CD4-positive, alpha-beta T cell treated with Interferon alpha-2 for 1 hour (primary cell): ENCODE results near the gene SNX27.
"Not testable (repeated sequence)": the region's sequence is repeated elsewhere in the genome, so short reads cannot be mapped to it uniquely, and the experiment has no call there.

Source experiments
- DNase-seq, 2 donors: peaks; one replicate each; pipeline ENCODE4 v3.0.0-alpha.2; 2020 to 2022

SNX27 gene

GRCh38 chr1:151643085-151643484, 31.2 kb downstream of the SNX27 start:
- not testable (repeated sequence) for DNase-seq

GRCh38 chr1:151644001-151644400, 32.2 kb downstream of the SNX27 start:
- no peak for DNase-seq

- no peak for DNase-seq
Observed at GRCh38 chr1:151653397-151653796, 41.5 kb downstream of the SNX27 start.

DNA sequence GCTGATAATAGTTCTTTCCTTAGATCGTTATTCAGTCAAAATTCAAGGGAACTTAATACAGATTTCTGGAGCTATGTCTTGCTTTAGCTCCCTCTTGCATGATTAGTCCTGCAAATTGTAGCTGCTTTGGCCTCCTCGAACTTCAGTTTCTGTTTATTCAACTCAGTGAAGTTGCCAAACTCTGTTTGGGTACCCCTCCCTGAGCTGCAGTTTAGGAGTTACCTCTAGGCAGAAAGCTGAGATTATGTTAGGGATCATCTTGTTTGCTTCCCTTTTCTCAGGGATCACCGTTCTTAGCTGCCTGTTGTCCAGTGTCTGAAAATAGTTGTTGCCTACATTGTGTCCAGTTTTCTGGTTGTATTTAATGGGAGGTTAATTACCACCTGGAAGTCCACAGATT, 43.5 kb downstream of the SNX27 start:
- no peak for DNase-seq

DNA sequence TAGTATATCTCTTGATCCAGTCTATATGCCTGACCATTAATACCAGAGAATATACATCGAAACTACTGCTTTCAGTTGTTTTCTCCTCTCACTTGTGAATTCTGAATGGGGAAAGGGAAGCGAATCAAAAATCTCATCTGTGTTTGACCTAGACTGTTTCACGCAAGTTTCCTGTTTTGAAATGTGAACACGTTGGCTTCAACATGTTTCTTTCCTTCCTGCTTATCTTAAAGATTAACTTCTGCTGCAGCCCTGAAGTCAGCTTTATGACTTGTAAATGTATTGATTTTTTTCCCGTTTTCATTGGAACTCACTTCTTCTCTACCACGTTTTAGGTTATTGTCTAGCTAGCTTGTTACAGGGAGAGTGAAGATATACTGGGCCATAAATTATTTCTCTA, 49.9 kb downstream of the SNX27 start:
- peak in 1 of 2 donors; percentile 5 for DNase-seq

DNA sequence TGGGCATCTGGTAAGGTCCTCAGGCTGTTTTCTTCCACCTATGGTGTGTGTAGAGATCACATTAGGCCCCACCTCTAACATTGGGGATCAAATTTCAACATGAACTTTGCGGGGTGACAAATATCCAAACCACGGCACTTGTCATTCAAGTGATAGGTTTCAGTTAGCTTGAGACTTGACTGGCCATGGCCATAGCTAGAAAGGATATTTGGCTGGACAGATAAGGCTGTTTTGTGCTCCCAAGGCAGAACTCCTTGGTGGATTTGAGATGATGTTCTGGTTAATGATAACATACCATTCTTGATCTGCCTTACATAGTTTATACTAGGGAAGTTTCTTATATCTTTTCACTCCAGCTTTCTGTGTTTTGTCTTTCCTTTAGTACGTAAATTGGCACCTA, 56.2 kb downstream of the SNX27 start:
- DNase-seq = no peak

DNA sequence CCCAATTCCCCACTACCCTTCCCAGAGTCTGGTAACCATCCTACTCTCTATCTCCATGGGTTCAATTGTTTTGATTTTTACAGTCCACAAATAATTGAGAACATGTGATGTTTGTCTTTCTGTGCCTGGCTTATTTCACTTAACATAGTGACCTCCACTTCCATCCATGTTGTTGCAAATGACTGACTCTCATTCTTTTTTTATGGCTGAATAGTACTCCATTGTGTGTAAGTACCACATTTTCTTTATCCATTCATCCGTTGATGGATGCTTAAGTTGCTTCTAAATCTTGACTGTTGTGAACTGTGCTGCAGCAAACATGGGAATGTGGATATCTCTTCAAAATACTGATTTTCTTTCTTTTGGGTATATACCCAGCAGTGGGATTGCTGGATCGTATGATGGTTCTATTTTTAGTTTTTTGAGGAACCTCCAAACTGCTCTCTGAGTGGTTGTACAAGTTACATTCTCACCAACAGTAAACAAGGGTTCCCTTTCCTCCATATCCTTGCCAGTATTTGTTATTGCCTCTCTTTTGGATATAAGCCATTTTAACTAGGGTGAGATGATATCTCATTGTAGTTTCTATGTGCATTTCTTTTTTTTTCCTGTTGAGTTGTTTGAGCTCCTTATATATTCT, 58.3 kb downstream of the SNX27 start:
- DNase-seq = not testable (repeated sequence)

DNA sequence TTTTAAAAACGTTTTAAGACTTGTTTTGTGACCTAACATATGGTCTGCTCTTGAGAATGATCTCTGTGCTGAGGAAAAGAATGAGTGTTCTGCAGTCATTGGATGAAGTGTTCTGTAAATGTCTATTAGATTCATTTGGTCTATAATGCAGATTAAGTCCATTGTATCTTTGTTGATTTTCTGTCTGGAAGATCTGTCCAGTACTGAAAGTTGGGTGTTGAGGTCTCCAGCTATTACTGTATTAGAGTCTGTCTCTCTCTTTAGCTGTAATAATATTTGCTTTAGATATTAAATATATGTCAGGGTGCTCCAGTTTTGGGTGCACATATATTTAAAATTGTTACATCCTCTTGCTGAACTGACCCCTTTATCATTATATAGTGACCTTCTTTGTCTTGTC, 61.6 kb downstream of the SNX27 start:
- DNase-seq = no peak

DNA sequence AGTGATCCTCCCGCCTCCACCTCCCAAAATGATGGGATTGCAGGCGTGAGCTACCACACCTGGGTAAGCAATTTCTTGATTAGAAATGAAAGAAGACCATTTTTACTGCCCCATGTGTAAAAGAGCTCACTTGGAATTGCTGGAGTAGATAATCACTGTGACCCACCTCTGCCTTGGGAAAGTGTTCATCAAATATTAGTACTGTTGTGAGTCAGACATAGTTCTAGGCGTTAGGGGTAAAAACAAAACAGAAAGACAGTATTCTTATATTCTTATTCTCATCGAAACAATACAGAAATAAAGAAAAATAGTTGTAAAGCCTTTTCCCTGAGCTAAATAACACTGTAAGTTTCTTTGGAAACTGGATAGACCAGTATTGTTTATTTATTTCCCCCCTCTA, 68.5 kb downstream of the SNX27 start:
- DNase-seq = no peak

- no peak for DNase-seq
Observed at GRCh38 chr1:151680826-151681225, 69.0 kb downstream of the SNX27 start.

DNA sequence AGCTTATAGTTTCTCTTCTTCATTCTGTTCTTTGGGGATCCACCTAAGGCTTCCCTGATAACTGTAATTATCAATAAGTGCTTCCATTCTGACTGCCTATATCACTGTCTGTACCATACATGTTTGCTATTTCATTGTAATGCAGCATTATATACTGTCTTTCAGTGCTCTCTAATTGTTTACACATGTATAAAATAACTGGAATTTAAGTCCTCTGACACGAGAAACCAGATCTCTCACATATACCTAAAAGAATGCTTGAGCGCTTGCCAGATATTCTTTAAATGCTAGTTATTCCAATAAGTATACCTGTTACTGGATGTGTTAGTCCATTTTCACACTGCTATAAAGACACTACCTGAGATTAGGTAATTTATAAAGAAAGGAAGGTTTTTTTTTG, 70.1 kb downstream of the SNX27 start:
- no peak for DNase-seq

DNA sequence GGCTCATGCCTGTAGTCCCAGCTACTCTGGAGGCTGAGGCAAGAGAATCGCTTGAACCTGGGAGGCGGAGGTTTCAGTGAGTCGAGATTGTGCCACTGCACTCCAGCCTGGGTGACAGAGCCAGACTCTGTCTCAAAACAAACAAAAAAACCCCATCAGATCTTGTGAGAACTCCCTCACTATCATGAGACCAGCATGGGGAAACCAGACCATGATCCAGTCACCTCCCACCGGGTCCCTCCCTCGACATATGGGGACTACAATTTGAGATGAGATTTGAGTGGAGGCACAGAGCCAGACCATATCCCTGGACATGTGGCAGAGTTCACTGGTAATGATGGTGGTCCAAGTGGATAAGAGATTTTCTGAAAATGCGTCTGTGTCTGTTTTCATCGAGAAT, 71.1 kb downstream of the SNX27 start:
- not testable (repeated sequence) for DNase-seq

GRCh38 chr1:151684128-151684527, 72.3 kb downstream of the SNX27 start:
- DNase-seq = no peak

GRCh38 chr1:151686561-151686960, 74.7 kb downstream of the SNX27 start:
- no peak for DNase-seq

- DNase-seq = no peak
Observed at GRCh38 chr1:151689494-151689893, 77.6 kb downstream of the SNX27 start.

GRCh38 chr1:151692226-151692625, 80.4 kb downstream of the SNX27 start:
- DNase-seq = no peak

- DNase-seq = peak in 1 of 2 donors; percentile 12
Observed at GRCh38 chr1:151693057-151693651, 81.3 kb downstream of the SNX27 start.

- DNase-seq = no peak
Observed at GRCh38 chr1:151701515-151701914, 89.7 kb downstream of the SNX27 start.

GRCh38 chr1:151702936-151703335, 91.1 kb downstream of the SNX27 start:
- DNase-seq = no peak

DNA sequence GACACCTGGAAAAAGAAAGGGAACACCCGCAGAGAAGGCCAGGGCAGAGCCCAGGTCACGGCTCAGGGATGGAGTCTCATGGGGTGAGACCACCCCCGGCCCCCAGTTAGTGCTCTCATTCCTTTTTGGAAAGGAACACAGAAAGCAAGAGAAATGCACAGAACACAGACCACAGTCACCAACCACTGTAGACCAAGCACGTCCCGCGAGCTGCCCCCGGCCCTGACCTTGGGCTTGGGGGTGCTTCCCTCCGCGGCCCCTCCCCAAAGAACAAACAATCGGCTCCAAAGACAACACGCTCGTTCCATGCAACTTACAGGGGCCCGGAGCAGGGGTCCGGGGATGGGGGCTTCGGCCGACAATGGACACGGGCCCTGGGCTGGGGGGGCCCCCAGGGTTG, 92.0 kb downstream of the SNX27 start:
- no peak for DNase-seq

- DNase-seq = no peak
Observed at GRCh38 chr1:151704246-151704645, 92.4 kb downstream of the SNX27 start.

DNA sequence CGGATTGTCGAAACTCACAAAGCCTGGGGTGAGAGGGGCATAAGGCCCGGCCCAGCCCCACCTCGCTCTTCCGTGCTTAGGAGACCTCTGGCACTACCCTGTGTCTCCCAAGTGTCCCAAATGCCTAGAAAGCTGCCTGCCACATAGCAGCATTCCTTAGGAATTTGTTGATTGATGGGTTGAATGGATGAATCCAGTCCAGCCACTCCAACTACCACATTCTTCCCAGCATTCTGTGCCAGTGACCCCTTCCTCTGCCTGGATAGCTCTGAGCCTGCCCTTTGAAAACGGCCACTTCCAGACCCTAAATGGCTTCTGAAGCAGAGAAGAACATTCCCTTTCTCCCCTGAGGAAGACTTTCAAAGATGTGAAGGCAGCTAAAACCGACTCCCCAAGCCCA, 93.3 kb downstream of the SNX27 start:
- DNase-seq = no peak

- no peak for DNase-seq
Observed at GRCh38 chr1:151705753-151706463, 94.1 kb downstream of the SNX27 start.
